H1 (cell line): ENCODE measurements around the gene SIK3. TPM values are rescaled to one million over a fixed set of nuclear protein-coding genes. Genes with fewer than 3 reads are reported as not detected.

Experiments
- CEBPB ChIP-seq: IDR thresholded peaks from 2 replicates; pipeline ENCODE4 v1.6.1; 2012; ENCODE audit warnings: low read depth, low read length
- FOSL1 ChIP-seq: IDR thresholded peaks from 2 replicates; pipeline ENCODE4 v1.6.1; 2011; ENCODE audit warnings: mild to moderate bottlenecking, low read depth, low read length, moderate library complexity; ENCODE audit not compliant: insufficient read depth
- KDM1A ChIP-seq: fragments of 200-600, 300-600 bp; sonication (generic); IDR thresholded peaks from 2 replicates; pipeline ENCODE4 v1.7.1; 2016; ENCODE audit warnings: mild to moderate bottlenecking, low read length, borderline replicate concordance
- POU5F1 ChIP-seq: IDR thresholded peaks from 2 replicates; pipeline ENCODE4 v1.6.1; 2011; ENCODE audit warnings: low read depth, mild to moderate bottlenecking, low read length, moderate library complexity
- polyA plus RNA-seq, 7 experiments: library from polyadenylated mRNA; depleted of rRNA in 3 of 7; stranded (reverse) in 5 of 7; unstranded in 2 of 7; fragments of >200 nt in 5 of 7; fragments of 200-250 nt in 2 of 7; gene quantifications; 1 replicate in 5 of 7; 2 replicates in 1 of 7; 4 replicates in 1 of 7; pipeline versions ENCODE4 v1.2.1 to v1.2.3, GENCODE V29; 2011 to 2013; ENCODE audit warnings: missing spikeins in 2 of 7, mixed read lengths in 2 of 7
- total RNA-seq: library from RNA; stranded (reverse); fragmentation: NEBNext Ultra II Directional; extraction: Animal tissue kit (Norgen Biotek cat#: 25700); gene quantifications from 2 replicates; pipeline ENCODE4 v1.2.1, GENCODE V29; 2021

SIK3 gene
- total and polyA plus RNA-seq, 2 of the 8 experiments (the other 6 are each of a cell fraction or from before 2014, with no cell fraction given) = 19.9 to 32.1 TPM

- TF ChIP-seq POU5F1 (no peak), KDM1A (no peak), CEBPB (no peak), FOSL1 (no peak)
These were observed 48.3 kb upstream of the SIK3 start (continued) for GRCh38 chr11:117146521-117146920.
